Loucy (cell line): ENCODE data around the gene TP63.
A peak's percentile ranks its signal among the peaks of the same experiment; 100 is the strongest.

Experiments used
- H2AFZ ChIP-seq: fragments of 200-600 bp; sonication (generic); 2 replicates; pipeline ENCODE4 v1.6.0; 2016; ENCODE audit warnings: antibody characterized with exemption, mild to moderate bottlenecking, low read length, moderate library complexity
- H3F3A ChIP-seq: fragments of 200-600 bp; 2 replicates; pipeline ENCODE4 v1.6.0; 2016; ENCODE audit warnings: antibody characterized with exemption, low read depth, mild to moderate bottlenecking
- H3K27me3 ChIP-seq: fragments of 200-600 bp; sonication (generic); 2 replicates; pipeline ENCODE4 v1.6.1; 2014; ENCODE audit warnings: low read length, mild to moderate bottlenecking; ENCODE audit not compliant: insufficient read depth, poor library complexity, severe bottlenecking
- H3K36me3 ChIP-seq: fragments of 200-600 bp; sonication (generic); 2 replicates; pipeline ENCODE4 v1.6.1; 2016; ENCODE audit warnings: low read length; ENCODE audit not compliant: insufficient read depth
- H3K4me1 ChIP-seq: fragments of 200-600 bp; sonication (generic); 2 replicates; pipeline ENCODE4 v1.5.1; 2014; ENCODE audit warnings: low read length, mild to moderate bottlenecking; ENCODE audit not compliant: insufficient read depth, poor library complexity, severe bottlenecking
- H3K4me2 ChIP-seq: fragments of 200-600 bp; sonication (generic); 2 replicates; pipeline ENCODE4 v1.6.0; 2014; ENCODE audit warnings: antibody characterized with exemption, low read length, low read depth, mild to moderate bottlenecking; ENCODE audit not compliant: poor library complexity, severe bottlenecking
- H3K4me3 ChIP-seq: fragments of 200-600 bp; sonication (generic); 2 replicates; pipeline ENCODE4 v1.5.1; 2014; ENCODE audit warnings: low read length, mild to moderate bottlenecking, mixed read lengths; ENCODE audit not compliant: poor library complexity, severe bottlenecking
- H3K79me2 ChIP-seq: fragments of 200-600 bp; sonication (generic); 2 replicates; pipeline ENCODE4 v1.6.1; 2014; ENCODE audit warnings: low read length; ENCODE audit not compliant: insufficient read depth
- H3K9ac ChIP-seq: fragments of 200-600 bp; sonication (generic); 2 replicates; pipeline ENCODE4 v1.6.0; 2014; ENCODE audit warnings: mild to moderate bottlenecking, low read depth, low read length, moderate library complexity; ENCODE audit not compliant: poor library complexity, severe bottlenecking
- H3K9me2 ChIP-seq: fragments of 200-600 bp; sonication (generic); replicated peaks from 2 replicates; pipeline ENCODE4 v1.6.1; 2016; ENCODE audit warnings: low read depth, low read length, mixed read lengths
- H3K9me3 ChIP-seq: fragments of 200-600 bp; sonication (generic); 2 replicates; pipeline ENCODE4 v1.6.1; 2014; ENCODE audit warnings: mild to moderate bottlenecking, antibody characterized with exemption, low read length, low read depth; ENCODE audit not compliant: insufficient read depth
- H4K20me1 ChIP-seq: fragments of 200-600 bp; sonication (generic); 2 replicates; pipeline ENCODE4 v1.6.0; 2014; ENCODE audit warnings: antibody characterized with exemption, low read length, mild to moderate bottlenecking; ENCODE audit not compliant: insufficient read depth, poor library complexity, severe bottlenecking
- CTCF ChIP-seq: fragments of 200-600 bp; sonication (generic); conservative IDR thresholded peaks from 2 replicates; pipeline ENCODE4 v1.5.1; 2014; ENCODE audit warnings: mild to moderate bottlenecking, antibody characterized with exemption, low read length
- EZH2phosphoT487 ChIP-seq: fragments of 200-600 bp; IDR thresholded peaks from 2 replicates; pipeline ENCODE4 v1.6.1; 2018; ENCODE audit warnings: antibody characterized with exemption, mild to moderate bottlenecking, moderate library complexity, borderline replicate concordance

TP63 gene

DNA sequence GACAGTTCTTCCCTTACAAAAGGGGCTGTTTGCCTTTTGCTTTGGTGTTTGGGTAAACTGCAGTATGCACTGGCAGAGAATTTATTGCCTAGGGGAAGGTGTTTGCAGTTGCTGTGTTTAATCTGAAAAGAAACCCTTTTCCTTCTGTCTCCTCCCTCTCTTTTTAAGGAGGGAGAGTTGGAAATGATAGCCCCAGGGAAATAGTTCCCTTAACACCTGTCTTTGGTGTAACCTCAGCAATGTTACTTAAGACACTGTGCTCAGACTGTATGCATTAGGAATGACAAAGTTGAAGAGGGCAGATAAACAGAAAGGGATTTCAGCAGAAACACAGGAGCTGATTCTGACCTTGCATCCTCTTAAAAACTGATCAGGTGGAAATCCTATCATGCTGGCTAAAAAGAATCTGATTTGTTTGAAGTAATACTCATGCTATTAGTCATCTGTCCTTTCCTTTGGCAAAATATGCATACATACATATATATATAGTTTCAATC, 125.4 kb downstream of the TP63 start:
- no peak overlapping the region for H3K4me2 ChIP-seq

DNA sequence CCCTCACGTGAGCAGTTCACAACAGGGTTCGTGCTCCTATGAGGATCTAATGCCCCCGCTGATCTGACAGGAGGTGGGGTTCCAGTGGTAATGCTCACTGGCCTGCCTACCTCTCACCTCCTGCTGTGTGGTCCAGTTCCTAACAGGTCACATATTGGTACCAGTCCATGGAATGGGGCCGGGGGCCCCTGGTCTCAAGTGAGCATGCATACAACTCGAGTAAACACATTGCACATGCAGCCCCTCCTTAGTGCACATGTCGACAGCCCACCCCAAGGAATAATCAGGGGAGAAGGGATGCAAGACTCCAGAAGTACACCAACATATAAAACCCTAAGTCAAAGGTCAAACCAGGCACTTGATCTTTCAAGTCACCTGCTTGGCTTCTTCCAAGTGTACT, 127.0 kb downstream of the TP63 start:
- no peaks in the 10 kb centered on the region; the same call in 1 of the 2 replicates for H3K9me3 ChIP-seq
- no peaks in the 10 kb centered on the region for H3F3A ChIP-seq
- H4K20me1 ChIP-seq, result no peaks in the 10 kb centered on the region
- H3K9ac ChIP-seq, result no peak overlapping the region
- TF ChIP-seq CTCF (no peak), EZH2phosphoT487 (no peak)
- no peak overlapping the region for H3K4me3 ChIP-seq
- no peaks in the 10 kb centered on the region for H3K27me3 ChIP-seq
- no peaks in the 10 kb centered on the region for H3K9me2 ChIP-seq
- H3K36me3 ChIP-seq, result no peaks in the 10 kb centered on the region
- H3K79me2 ChIP-seq, result no peaks in the 10 kb centered on the region
- H3K4me1 ChIP-seq, result no peaks in the 10 kb centered on the region
- no peak overlapping the region for H3K4me2 ChIP-seq
- H2AFZ ChIP-seq, result no peak overlapping the region

More for the DNA sequence above, 125.4 kb downstream of the TP63 start:
- Histone ChIP-seq H3K9me2 (no peaks in the 10 kb centered on the region), H3K79me2 (no peaks in the 10 kb centered on the region), H3K36me3 (no peaks in the 10 kb centered on the region), H3F3A (no peaks in the 10 kb centered on the region), H3K4me1 (no peaks in the 10 kb centered on the region), H3K9me3 (no peaks in the 10 kb centered on the region; the same call in 1 of the 2 replicates), H2AFZ (peak overlapping the region; percentile 41), H3K9ac (no peak overlapping the region), H3K27me3 (no peaks in the 10 kb centered on the region), H4K20me1 (no peaks in the 10 kb centered on the region), H3K4me3 (no peak overlapping the region)
- no peak for TF ChIP-seq EZH2phosphoT487
- no peak for TF ChIP-seq CTCF

- no peak overlapping the region for H3K4me3 ChIP-seq
- H3K79me2 ChIP-seq, result no peaks in the 10 kb centered on the region
- H4K20me1 ChIP-seq, result no peaks in the 10 kb centered on the region
- no peaks in the 10 kb centered on the region for H3K9me2 ChIP-seq
- no peaks in the 10 kb centered on the region for H3F3A ChIP-seq
- TF ChIP-seq EZH2phosphoT487, result no peak
- no peak for TF ChIP-seq CTCF
- no peaks in the 10 kb centered on the region for H3K27me3 ChIP-seq
- peaks cover 3% of the 10 kb centered on the region for H3K4me1 ChIP-seq
- no peak overlapping the region for H2AFZ ChIP-seq
- no peaks in the 10 kb centered on the region for H3K9me3 ChIP-seq
- H3K36me3 ChIP-seq, result no peaks in the 10 kb centered on the region
- H3K4me2 ChIP-seq, result no peak overlapping the region
- H3K9ac ChIP-seq, result no peak overlapping the region
Observed at GRCh38 chr3:189766416-189766815, 135.2 kb downstream of the TP63 start.
